Hematopoietic multipotent progenitor cell treated with erythropoietin and hydrocortisone succinate and interleukin-3 and kit ligand, for 6 days (in vitro differentiated cells): Measurements from ENCODE around the gene LSMEM2.
"Not testable (repeated sequence)": the region's sequence is repeated elsewhere in the genome, so short reads cannot be mapped to it uniquely, and the experiment has no call there.

ENCODE experiments used
- DNase-seq: peaks from one replicate; pipeline ENCODE4 v3.0.0-alpha.2; 2015

Gene LSMEM2

GRCh38 chr3:50246517-50246954, 32.4 kb upstream of the LSMEM2 start:
- peak; percentile 83 for DNase-seq

GRCh38 chr3:50248387-50248786, 30.5 kb upstream of the LSMEM2 start:
- no peak for DNase-seq

- DNase-seq, result no peak
Observed at GRCh38 chr3:50249457-50249856, 29.4 kb upstream of the LSMEM2 start.

GRCh38 chr3:50250514-50250913, 28.4 kb upstream of the LSMEM2 start:
- DNase-seq, result no peak

- peak; percentile 76 for DNase-seq
Observed at GRCh38 chr3:50251220-50251619, 27.7 kb upstream of the LSMEM2 start.

- DNase-seq, result no peak
Observed at GRCh38 chr3:50254577-50255250, 24.2 kb upstream of the LSMEM2 start.

- DNase-seq, result no peak
Observed at GRCh38 chr3:50255251-50255615, 23.7 kb upstream of the LSMEM2 start.

GRCh38 chr3:50256978-50257890, 21.7 kb upstream of the LSMEM2 start:
- DNase-seq, result peak; percentile 67

- DNase-seq, result no peak
Observed at GRCh38 chr3:50258029-50258680, 20.7 kb upstream of the LSMEM2 start.

- no peak for DNase-seq
Observed at GRCh38 chr3:50258979-50259378, 19.9 kb upstream of the LSMEM2 start.

GRCh38 chr3:50259432-50260026, 19.4 kb upstream of the LSMEM2 start:
- no peak for DNase-seq

- DNase-seq, result peak; percentile 87
Observed at GRCh38 chr3:50260027-50260941, 18.6 kb upstream of the LSMEM2 start.

GRCh38 chr3:50260942-50261441, 17.9 kb upstream of the LSMEM2 start:
- no peak for DNase-seq

- no peak for DNase-seq
Observed at GRCh38 chr3:50261505-50261904, 17.4 kb upstream of the LSMEM2 start.

GRCh38 chr3:50262200-50262599, 16.7 kb upstream of the LSMEM2 start:
- not testable (repeated sequence) for DNase-seq

GRCh38 chr3:50262778-50263177, 16.1 kb upstream of the LSMEM2 start:
- no peak for DNase-seq

- DNase-seq, result no peak
Observed at GRCh38 chr3:50263478-50264382, 15.2 kb upstream of the LSMEM2 start.

GRCh38 chr3:50264383-50264963, 14.4 kb upstream of the LSMEM2 start:
- DNase-seq, result no peak

GRCh38 chr3:50264964-50265485, 13.9 kb upstream of the LSMEM2 start:
- DNase-seq, result no peak

- DNase-seq, result no peak
Observed at GRCh38 chr3:50265571-50265970, 13.3 kb upstream of the LSMEM2 start.
